ENCODE results near the gene WNK1. TPM values are rescaled to one million over a fixed set of nuclear protein-coding genes. Genes with fewer than 3 reads are reported as not detected.
A peak's percentile ranks its signal among the peaks of the same experiment; 100 is the strongest.

Gene WNK1
- polyA plus RNA-seq, 4 donors = 12.7 to 48.4 (median 20.2) TPM

DNA sequence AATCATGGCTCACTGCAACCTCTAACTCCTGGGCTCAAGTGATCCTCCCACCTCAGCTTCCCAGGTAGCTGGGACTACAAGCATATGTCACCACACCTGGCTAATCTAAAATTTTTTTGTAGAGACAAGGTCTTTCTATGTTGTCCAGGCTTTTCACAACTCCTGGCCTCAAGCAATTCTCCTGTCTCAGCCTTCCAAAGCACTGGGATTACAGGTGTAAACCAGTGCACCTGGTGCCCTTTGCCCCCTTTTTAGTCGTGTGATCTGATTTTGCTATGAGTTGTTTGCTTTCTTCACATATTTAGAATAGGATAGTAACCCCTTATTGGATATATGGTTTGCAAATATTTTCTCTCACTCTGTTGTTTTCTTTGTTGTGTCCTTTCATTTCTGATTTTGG, 198.8 kb downstream of the WNK1 start:
- Histone ChIP-seq H3K4me3 (ENCODE audit: low read depth in 1 of 3, low read length in 3 of 3) (no peak overlapping the region), H3K9me3 (ENCODE audit: control insufficient read depth in 2 of 2, insufficient read depth in 1 of 2, low read depth in 1 of 2, low read length in 1 of 2) (peaks cover 0 to 4% of the 10 kb centered on the region in 2 donors), H3K27ac (ENCODE audit: low read depth in 1 of 3, low read length in 2 of 3) (peak overlapping the region in 1 of 3 donors; percentile 13), H3K4me1 (ENCODE audit: control insufficient read depth in 3 of 3, insufficient read depth in 2 of 3, low read depth in 1 of 3, low read length in 2 of 3) (peaks cover 0 to 6% (median 0%) of the 10 kb centered on the region in 3 donors), H3K36me3 (ENCODE audit: control insufficient read depth in 3 of 3, insufficient read depth in 2 of 3, low read depth in 1 of 3, low read length in 3 of 3) (no peaks in the 10 kb centered on the region), H3K27me3 (ENCODE audit: control insufficient read depth in 3 of 3, insufficient read depth in 3 of 3, low read length in 3 of 3) (no peaks in the 10 kb centered on the region)
- FAIRE-seq (no peak), DNase-seq (peak; percentile 44 to 77)
- WGBS, 3 donors = 8 to 39% (median 19%) methylated on average over 1 of the region's 1 CpG

GRCh38 chr12:953776-954175, 201.4 kb downstream of the WNK1 start:
- no peaks in the 10 kb centered on the region for H3K36me3 ChIP-seq (ENCODE audit: control insufficient read depth in 3 of 3, insufficient read depth in 2 of 3, low read depth in 1 of 3, low read length in 3 of 3)
- H3K4me1 ChIP-seq (ENCODE audit: control insufficient read depth in 3 of 3, insufficient read depth in 2 of 3, low read depth in 1 of 3, low read length in 2 of 3) = no peaks in the 10 kb centered on the region
- no peak for FAIRE-seq
- no peaks in the 10 kb centered on the region for H3K9me3 ChIP-seq (ENCODE audit: control insufficient read depth in 2 of 2, insufficient read depth in 1 of 2, low read depth in 1 of 2, low read length in 1 of 2)
- DNase-seq = no peak
- 71 to 83% (median 76%) methylated on average over 7 of the region's 7 CpGs for WGBS, 3 donors
- H3K27me3 ChIP-seq (ENCODE audit: control insufficient read depth in 3 of 3, insufficient read depth in 3 of 3, low read length in 3 of 3) = no peaks in the 10 kb centered on the region
- no peak overlapping the region for H3K4me3 ChIP-seq (ENCODE audit: low read depth in 1 of 3, low read length in 3 of 3)
- no peak overlapping the region for H3K27ac ChIP-seq (ENCODE audit: low read depth in 1 of 3, low read length in 2 of 3)

- no peak overlapping the region for H3K4me3 ChIP-seq (ENCODE audit: low read depth in 1 of 3, low read length in 3 of 3)
- no peaks in the 10 kb centered on the region for H3K27me3 ChIP-seq (ENCODE audit: control insufficient read depth in 3 of 3, insufficient read depth in 3 of 3, low read length in 3 of 3)
- DNase-seq (no peak), FAIRE-seq (no peak)
- H3K4me1 ChIP-seq (ENCODE audit: control insufficient read depth in 3 of 3, insufficient read depth in 2 of 3, low read depth in 1 of 3, low read length in 2 of 3) = no peaks in the 10 kb centered on the region
- H3K9me3 ChIP-seq (ENCODE audit: control insufficient read depth in 2 of 2, insufficient read depth in 1 of 2, low read depth in 1 of 2, low read length in 1 of 2) = no peaks in the 10 kb centered on the region
- no peaks in the 10 kb centered on the region for H3K36me3 ChIP-seq (ENCODE audit: control insufficient read depth in 3 of 3, insufficient read depth in 2 of 3, low read depth in 1 of 3, low read length in 3 of 3)
- no peak overlapping the region for H3K27ac ChIP-seq (ENCODE audit: low read depth in 1 of 3, low read length in 2 of 3)
Observed at GRCh38 chr12:954741-955140, 202.4 kb downstream of the WNK1 start.

DNA sequence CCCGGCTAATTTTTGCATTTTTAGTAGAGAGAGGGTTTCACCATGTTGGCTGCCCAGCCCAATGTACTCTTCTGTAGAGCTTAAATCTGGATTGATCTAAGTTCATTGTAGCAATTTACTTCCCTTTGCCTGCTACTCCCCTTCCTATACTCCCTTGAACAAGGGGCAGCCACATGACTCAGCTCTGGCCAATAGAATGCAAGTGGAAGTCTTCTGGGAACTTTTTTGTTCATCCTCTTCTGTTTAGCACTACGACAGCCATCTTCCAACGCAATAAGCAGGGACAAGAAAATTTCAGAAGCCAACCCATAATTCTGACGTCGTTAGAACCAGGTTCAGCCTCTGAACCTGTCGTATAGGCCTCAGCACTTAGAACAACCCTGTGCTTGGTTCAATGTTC, 203.6 kb downstream of the WNK1 start:
- no peak overlapping the region for H3K27ac ChIP-seq (ENCODE audit: low read depth in 1 of 3, low read length in 2 of 3)
- H3K27me3 ChIP-seq (ENCODE audit: control insufficient read depth in 3 of 3, insufficient read depth in 3 of 3, low read length in 3 of 3) = no peaks in the 10 kb centered on the region
- DNase-seq = no peak
- no peaks in the 10 kb centered on the region for H3K4me1 ChIP-seq (ENCODE audit: control insufficient read depth in 3 of 3, insufficient read depth in 2 of 3, low read depth in 1 of 3, low read length in 2 of 3)
- no peak for FAIRE-seq
- H3K36me3 ChIP-seq (ENCODE audit: control insufficient read depth in 3 of 3, insufficient read depth in 2 of 3, low read depth in 1 of 3, low read length in 3 of 3) = no peaks in the 10 kb centered on the region
- WGBS, 3 donors = 92 to 95% (median 95%) methylated on average over 6 of the region's 6 CpGs
- H3K9me3 ChIP-seq (ENCODE audit: control insufficient read depth in 2 of 2, insufficient read depth in 1 of 2, low read depth in 1 of 2, low read length in 1 of 2) = no peaks in the 10 kb centered on the region
- H3K4me3 ChIP-seq (ENCODE audit: low read depth in 1 of 3, low read length in 3 of 3) = no peak overlapping the region

- Histone ChIP-seq H3K27ac (ENCODE audit: low read depth in 1 of 3, low read length in 2 of 3) (no peak overlapping the region), H3K9me3 (ENCODE audit: control insufficient read depth in 2 of 2, insufficient read depth in 1 of 2, low read depth in 1 of 2, low read length in 1 of 2) (no peaks in the 10 kb centered on the region), H3K36me3 (ENCODE audit: control insufficient read depth in 3 of 3, insufficient read depth in 2 of 3, low read depth in 1 of 3, low read length in 3 of 3) (no peaks in the 10 kb centered on the region), H3K4me1 (ENCODE audit: control insufficient read depth in 3 of 3, insufficient read depth in 2 of 3, low read depth in 1 of 3, low read length in 2 of 3) (no peaks in the 10 kb centered on the region), H3K27me3 (ENCODE audit: control insufficient read depth in 3 of 3, insufficient read depth in 3 of 3, low read length in 3 of 3) (no peaks in the 10 kb centered on the region), H3K4me3 (ENCODE audit: low read depth in 1 of 3, low read length in 3 of 3) (no peak overlapping the region)
- FAIRE-seq (no peak), DNase-seq (no peak)
- WGBS, 3 donors = 53 to 66% (median 62%) methylated on average over 8 of the region's 8 CpGs
Observed at GRCh38 chr12:958588-959123, 206.3 kb downstream of the WNK1 start.

Other genes starting within 250 kb of the WNK1 start
- 1 to 10 TPM in 3 of 4 donors, under 1 TPM in 1; 0.67 to 8.1 (median 3.8) TPM for gene NINJ2, start 89.1 kb upstream of the WNK1 start, polyA plus RNA-seq
- gene RAD52, start 197.1 kb downstream of the WNK1 start, polyA plus RNA-seq = 10 to 100 TPM in 2 of 4 donors, 1 to 10 TPM in 2; 3.2 to 28.1 (median 10.3) TPM
- gene ERC1, start 238.6 kb downstream of the WNK1 start, polyA plus RNA-seq = 10 to 100 TPM in 1 of 4 donors, 1 to 10 TPM in 3; 1.8 to 16.7 (median 6.1) TPM